ENCODE results near the gene SYK. TPM values are rescaled to one million over a fixed set of nuclear protein-coding genes. Genes with fewer than 3 reads are reported as not detected.
"Not testable (repeated sequence)": the region's sequence is repeated elsewhere in the genome, so short reads cannot be mapped to it uniquely, and the experiment has no call there.

Gene SYK
- total RNA-seq, 1 donor from 2014 or later: 0.16 TPM

GRCh38 chr9:90871327-90871935 is 69.8 kb downstream of the SYK start:
- H3K27ac Mint-ChIP-seq: no peak overlapping the region
- no peak for DNase-seq
- no peaks in the 10 kb centered on the region for H3K9me3 Mint-ChIP-seq
- intact Hi-C loops (cut with micrococcal nuclease): loop anchor here (5.0 kb wide), 3 partner anchors 649 to 1294 kb away; no protein-coding TSS in a partner anchor
- peaks cover 13% of the 10 kb centered on the region for H3K27me3 Mint-ChIP-seq
- no peaks in the 10 kb centered on the region for H3K36me3 Mint-ChIP-seq (ENCODE audit: low read depth)
- no peaks in the 10 kb centered on the region for H3K4me1 Mint-ChIP-seq
- H3K4me3 Mint-ChIP-seq: no peak overlapping the region

DNA sequence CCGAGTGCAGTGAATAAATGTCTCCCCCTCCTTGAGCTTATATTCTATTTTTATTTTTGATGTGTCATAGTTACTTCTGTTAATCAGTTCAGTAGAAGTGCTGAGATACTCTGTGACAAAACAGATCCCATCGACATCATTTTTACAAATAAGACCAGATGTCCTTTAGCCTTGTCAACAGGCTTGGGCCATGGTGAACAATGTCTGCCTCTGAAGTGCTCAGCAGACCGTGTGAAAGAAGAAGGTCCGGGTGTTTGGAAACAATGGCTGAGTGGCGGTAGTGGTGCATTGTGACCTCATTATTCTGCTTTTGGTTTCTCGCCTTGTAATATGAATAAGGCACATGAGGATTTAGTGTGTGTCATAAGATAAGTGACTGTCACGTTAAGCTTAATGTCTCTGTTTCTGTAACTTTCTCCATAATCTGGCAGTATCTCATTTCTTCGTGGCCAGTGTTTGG is 71.2 kb downstream of the SYK start:
- Mint-ChIP-seq H3K4me1 (no peaks in the 10 kb centered on the region), H3K27ac (no peak overlapping the region), H3K27me3 (peaks cover 10% of the 10 kb centered on the region), H3K4me3 (no peak overlapping the region), H3K9me3 (no peaks in the 10 kb centered on the region), H3K36me3 (ENCODE audit: low read depth) (no peaks in the 10 kb centered on the region)
- DNase-seq: no peak
- intact Hi-C loops (cut with micrococcal nuclease): loop anchor here (5.0 kb wide), 3 partner anchors 651 to 1296 kb away; no protein-coding TSS in a partner anchor

DNA sequence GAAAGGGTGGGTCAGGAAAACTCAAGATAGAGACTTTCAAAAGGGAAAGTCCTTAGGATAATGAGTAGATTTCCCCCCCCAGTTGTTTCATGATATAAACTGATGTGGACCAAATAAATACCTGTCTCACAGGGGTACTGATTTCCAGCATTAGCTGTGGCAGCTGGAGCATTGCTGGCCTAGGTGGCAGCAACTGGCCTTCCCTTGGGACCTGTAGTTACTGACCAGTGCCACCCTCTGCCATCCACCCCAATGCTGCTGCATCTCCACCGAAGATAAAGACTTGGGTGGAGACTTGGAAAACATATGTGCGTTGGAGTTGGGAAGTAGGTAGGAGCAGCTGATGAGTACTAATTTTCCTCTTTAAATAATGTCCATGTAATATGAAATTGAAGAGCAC is 71.8 kb downstream of the SYK start:
- Mint-ChIP-seq H3K9me3 (no peaks in the 10 kb centered on the region), H3K4me1 (no peaks in the 10 kb centered on the region), H3K4me3 (no peak overlapping the region), H3K36me3 (ENCODE audit: low read depth) (no peaks in the 10 kb centered on the region), H3K27ac (no peak overlapping the region), H3K27me3 (peaks cover 12% of the 10 kb centered on the region)
- no peak for DNase-seq
- intact Hi-C loops (cut with micrococcal nuclease): loop anchor here (5.0 kb wide), 3 partner anchors 651 to 1296 kb away; no protein-coding TSS in a partner anchor

DNA sequence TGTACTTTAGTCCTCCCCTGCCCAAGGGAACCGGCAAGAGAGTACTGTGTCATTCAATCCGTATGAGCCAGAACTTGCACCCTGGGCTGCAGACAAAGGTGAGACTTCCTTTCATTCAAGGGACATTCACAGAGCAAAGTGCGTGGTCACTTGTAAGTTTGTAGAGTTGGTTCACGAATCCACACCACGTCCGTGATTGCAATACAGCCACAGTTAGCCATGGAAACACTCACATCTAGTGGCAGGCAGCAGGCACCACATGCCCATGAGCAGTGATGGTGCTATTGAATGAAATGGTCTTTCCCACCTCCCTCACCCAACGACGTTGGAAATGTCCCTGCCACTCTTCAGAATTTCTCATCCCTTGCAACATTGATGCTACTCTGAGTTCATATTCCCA is 72.6 kb downstream of the SYK start:
- Mint-ChIP-seq H3K36me3 (ENCODE audit: low read depth) (no peaks in the 10 kb centered on the region), H3K4me1 (no peaks in the 10 kb centered on the region), H3K4me3 (no peak overlapping the region), H3K9me3 (no peaks in the 10 kb centered on the region), H3K27ac (no peak overlapping the region), H3K27me3 (peaks cover 13% of the 10 kb centered on the region)
- no peak for DNase-seq
- intact Hi-C loops (cut with micrococcal nuclease): loop anchor here (5.0 kb wide), 3 partner anchors 652 to 1297 kb away; no protein-coding TSS in a partner anchor

GRCh38 chr9:90878562-90878961 is 76.9 kb downstream of the SYK start:
- H3K27me3 Mint-ChIP-seq: peaks cover 6% of the 10 kb centered on the region
- H3K4me1 Mint-ChIP-seq: no peaks in the 10 kb centered on the region
- no peak for DNase-seq
- H3K4me3 Mint-ChIP-seq: no peak overlapping the region
- no peaks in the 10 kb centered on the region for H3K36me3 Mint-ChIP-seq (ENCODE audit: low read depth)
- peaks cover under 1% of the 10 kb centered on the region for H3K9me3 Mint-ChIP-seq
- intact Hi-C loops (cut with micrococcal nuclease): no loop called here
- no peak overlapping the region for H3K27ac Mint-ChIP-seq

- Mint-ChIP-seq H3K27me3 (peaks cover 6% of the 10 kb centered on the region), H3K27ac (no peak overlapping the region), H3K4me1 (no peaks in the 10 kb centered on the region), H3K4me3 (no peak overlapping the region), H3K36me3 (ENCODE audit: low read depth) (no peaks in the 10 kb centered on the region), H3K9me3 (peaks cover 5% of the 10 kb centered on the region)
- no peak for DNase-seq
- intact Hi-C loops (cut with micrococcal nuclease): no loop called here
Measured at GRCh38 chr9:90880066-90880465, 78.4 kb downstream of the SYK start.

DNA sequence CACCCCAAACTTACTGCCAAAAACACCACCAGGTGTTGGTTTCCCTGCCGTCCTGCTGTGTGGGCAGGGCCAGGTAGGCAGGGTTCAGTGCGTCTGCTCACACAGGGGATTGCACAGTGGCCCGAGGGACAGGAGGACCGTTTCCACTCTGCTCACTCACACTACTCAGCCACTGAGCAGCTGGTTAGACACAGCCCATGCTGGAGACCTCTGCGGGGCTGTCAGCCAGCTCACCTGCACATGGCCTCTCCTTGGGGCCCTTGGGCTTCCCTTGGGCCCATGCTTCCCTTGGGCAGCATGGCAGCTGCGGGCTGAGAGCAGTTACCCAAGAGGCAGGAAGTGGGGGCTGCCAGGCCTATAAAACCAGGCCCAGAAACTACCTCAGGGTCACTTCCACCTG is 79.0 kb downstream of the SYK start:
- H3K4me3 Mint-ChIP-seq: no peak overlapping the region
- H3K4me1 Mint-ChIP-seq: no peaks in the 10 kb centered on the region
- no peaks in the 10 kb centered on the region for H3K36me3 Mint-ChIP-seq (ENCODE audit: low read depth)
- H3K9me3 Mint-ChIP-seq: peaks cover 8% of the 10 kb centered on the region
- H3K27ac Mint-ChIP-seq: no peak overlapping the region
- DNase-seq: no peak
- intact Hi-C loops (cut with micrococcal nuclease): no loop called here
- H3K27me3 Mint-ChIP-seq: peaks cover 8% of the 10 kb centered on the region

DNA sequence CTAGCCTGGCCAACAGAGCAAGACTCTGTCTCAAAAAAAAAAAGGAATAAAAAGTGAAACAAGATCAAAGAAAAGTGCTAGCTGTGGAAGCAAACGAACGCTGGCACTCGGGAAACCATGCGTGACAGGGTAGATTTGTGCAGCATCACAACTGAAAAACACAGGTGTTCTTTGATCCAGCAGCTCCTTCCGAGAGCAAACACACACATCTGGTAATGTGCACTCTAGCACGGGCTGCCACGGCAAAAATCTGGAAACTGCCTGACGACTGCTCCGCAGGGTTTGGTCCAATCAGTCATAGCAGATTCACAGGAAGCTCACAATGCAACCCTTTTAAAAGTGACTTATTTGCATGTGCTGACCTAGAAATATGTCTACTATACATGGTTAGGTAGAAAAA is 80.0 kb downstream of the SYK start:
- no peaks in the 10 kb centered on the region for H3K36me3 Mint-ChIP-seq (ENCODE audit: low read depth)
- intact Hi-C loops (cut with micrococcal nuclease): no loop called here
- H3K27me3 Mint-ChIP-seq: peaks cover 8% of the 10 kb centered on the region
- H3K4me1 Mint-ChIP-seq: no peaks in the 10 kb centered on the region
- H3K9me3 Mint-ChIP-seq: peaks cover 9% of the 10 kb centered on the region
- no peak overlapping the region for H3K4me3 Mint-ChIP-seq
- no peak overlapping the region for H3K27ac Mint-ChIP-seq
- DNase-seq: no peak

GRCh38 chr9:90882991-90883600 is 81.5 kb downstream of the SYK start:
- Mint-ChIP-seq H3K4me1 (no peaks in the 10 kb centered on the region), H3K27me3 (peaks cover 8% of the 10 kb centered on the region), H3K4me3 (no peak overlapping the region), H3K36me3 (ENCODE audit: low read depth) (no peaks in the 10 kb centered on the region), H3K9me3 (peaks cover 9% of the 10 kb centered on the region), H3K27ac (no peak overlapping the region)
- DNase-seq: no peak
- intact Hi-C loops (cut with micrococcal nuclease): no loop called here

DNA sequence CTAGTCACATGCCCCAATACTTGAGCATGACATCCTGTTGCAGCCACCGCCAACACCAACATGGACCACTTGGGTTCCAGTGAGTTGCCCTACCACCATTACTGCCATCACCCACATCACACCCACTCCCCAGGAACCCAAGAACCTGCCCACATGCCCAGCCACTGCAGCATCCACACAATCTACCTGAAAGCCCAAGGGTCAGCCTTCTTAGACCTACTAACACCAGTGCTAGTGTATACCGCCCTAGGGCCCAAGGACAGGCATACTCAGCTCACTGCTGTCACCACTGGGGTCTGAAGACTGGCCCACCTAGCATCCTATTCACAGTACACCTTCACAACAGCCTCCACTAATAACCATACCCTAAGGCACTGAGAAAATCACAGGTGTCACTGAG is 82.0 kb downstream of the SYK start:
- Mint-ChIP-seq H3K36me3 (ENCODE audit: low read depth) (no peaks in the 10 kb centered on the region), H3K4me3 (no peak overlapping the region), H3K9me3 (peaks cover 9% of the 10 kb centered on the region), H3K4me1 (no peaks in the 10 kb centered on the region), H3K27me3 (peaks cover 3% of the 10 kb centered on the region), H3K27ac (no peak overlapping the region)
- intact Hi-C loops (cut with micrococcal nuclease): no loop called here
- no peak for DNase-seq

GRCh38 chr9:90884178-90884577 is 82.6 kb downstream of the SYK start:
- Mint-ChIP-seq H3K9me3 (peaks cover 9% of the 10 kb centered on the region), H3K27me3 (peaks cover 2% of the 10 kb centered on the region), H3K4me1 (no peaks in the 10 kb centered on the region), H3K27ac (no peak overlapping the region), H3K4me3 (no peak overlapping the region), H3K36me3 (ENCODE audit: low read depth) (no peaks in the 10 kb centered on the region)
- intact Hi-C loops (cut with micrococcal nuclease): no loop called here
- DNase-seq: no peak

GRCh38 chr9:90886868-90887267 is 85.2 kb downstream of the SYK start:
- H3K36me3 Mint-ChIP-seq (ENCODE audit: low read depth); intact Hi-C loops (cut with micrococcal nuclease): not testable (repeated sequence)

DNA sequence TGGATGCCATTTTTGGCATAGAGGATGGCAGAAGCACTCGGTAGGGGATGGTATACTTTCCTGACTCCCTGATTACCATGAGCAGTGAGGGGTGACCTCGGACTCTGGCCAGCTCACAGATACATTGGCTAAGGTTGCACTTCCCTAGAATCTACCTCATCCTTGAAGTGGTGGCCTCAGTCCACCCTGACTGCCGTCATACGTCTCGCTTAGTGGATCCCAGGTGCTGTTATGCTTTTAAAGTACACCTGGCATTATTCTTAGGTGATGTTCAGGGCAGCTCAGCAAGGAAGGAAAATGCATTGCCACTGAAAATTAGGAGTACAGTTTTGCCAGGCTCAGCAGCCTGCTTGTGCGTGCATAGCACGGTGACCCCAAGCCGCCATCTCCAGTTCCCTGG is 87.3 kb downstream of the SYK start:
- intact Hi-C loops (cut with micrococcal nuclease): no loop called here
- H3K27me3 Mint-ChIP-seq: peaks cover 4% of the 10 kb centered on the region
- peaks cover 5% of the 10 kb centered on the region for H3K9me3 Mint-ChIP-seq
- DNase-seq: no peak
- no peak overlapping the region for H3K27ac Mint-ChIP-seq
- H3K36me3 Mint-ChIP-seq (ENCODE audit: low read depth): no peaks in the 10 kb centered on the region
- H3K4me1 Mint-ChIP-seq: no peaks in the 10 kb centered on the region
- H3K4me3 Mint-ChIP-seq: no peak overlapping the region

More at GRCh38 chr9:90886868-90887267, 85.2 kb downstream of the SYK start:
- H3K9me3 Mint-ChIP-seq, H3K27me3 Mint-ChIP-seq, H3K4me3 Mint-ChIP-seq, H3K27ac Mint-ChIP-seq, DNase-seq, H3K4me1 Mint-ChIP-seq: not testable (repeated sequence)

DNA sequence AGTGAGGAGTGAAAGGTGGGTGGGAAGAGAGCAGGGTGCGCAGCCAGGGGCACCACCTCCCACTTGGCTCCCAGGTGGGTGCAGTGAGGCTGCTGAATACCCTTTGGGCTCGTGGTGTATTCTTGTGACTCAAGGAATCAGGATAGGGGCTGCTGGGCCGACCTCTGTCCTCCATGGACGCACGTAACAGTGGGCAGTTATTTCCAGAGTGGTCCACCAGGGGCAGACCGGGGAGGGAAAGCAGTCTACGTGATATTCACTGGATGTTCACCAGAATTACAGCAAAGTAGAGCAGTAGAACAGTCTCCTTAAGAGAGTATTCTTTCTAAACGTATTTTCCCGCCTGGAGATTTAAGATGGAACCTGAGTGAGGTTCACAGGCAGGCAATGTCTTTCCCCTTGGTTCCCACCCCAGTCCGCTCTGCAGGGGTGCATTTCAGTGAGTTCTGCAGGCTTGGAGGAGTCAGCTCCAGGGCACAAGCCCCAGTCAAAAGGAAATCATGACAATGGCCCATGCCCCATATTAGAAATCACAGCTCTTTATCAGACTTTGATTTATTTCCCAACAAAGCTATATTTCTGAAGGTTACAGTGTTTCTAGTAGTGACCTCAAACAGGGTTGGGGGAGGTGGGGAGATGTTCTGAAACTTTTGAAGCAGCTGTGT is 88.7 kb downstream of the SYK start:
- no peaks in the 10 kb centered on the region for H3K4me1 Mint-ChIP-seq
- no peak overlapping the region for H3K27ac Mint-ChIP-seq
- H3K9me3 Mint-ChIP-seq: peaks cover 4% of the 10 kb centered on the region
- H3K27me3 Mint-ChIP-seq: peaks cover 4% of the 10 kb centered on the region
- intact Hi-C loops (cut with micrococcal nuclease): no loop called here
- H3K36me3 Mint-ChIP-seq (ENCODE audit: low read depth): no peaks in the 10 kb centered on the region
- DNase-seq: no peak
- no peak overlapping the region for H3K4me3 Mint-ChIP-seq

Data from activated CD4-positive, alpha-beta T cell treated with anti-CD3 and anti-CD28 coated beads, Interleukin-2, amount 10 ng/mL, durations not matched to agents 24 days and 14 days (primary cell).